HUES6 (cell line): Measurements from ENCODE around the gene EEF2KMT.
A peak's percentile ranks its signal among the peaks of the same experiment; 100 is the strongest.
"Not testable (repeated sequence)": the region's sequence is repeated elsewhere in the genome, so short reads cannot be mapped to it uniquely, and the experiment has no call there.

Experiments
- H3K27ac ChIP-seq: 2 replicates; pipeline ENCODE4 v1.7.0; 2013; ENCODE audit warnings: low read depth, mild to moderate bottlenecking, low read length, inconsistent platforms
- H3K27me3 ChIP-seq: 2 replicates; pipeline ENCODE4 v1.6.1; 2013; ENCODE audit warnings: low read length; ENCODE audit not compliant: control insufficient read depth, insufficient read depth
- H3K36me3 ChIP-seq: 2 replicates; pipeline ENCODE4 v1.6.1; 2013; ENCODE audit warnings: low read length; ENCODE audit not compliant: control insufficient read depth, insufficient read depth
- H3K4me1 ChIP-seq: 2 replicates; pipeline ENCODE4 v1.6.1; 2013; ENCODE audit warnings: low read length; ENCODE audit not compliant: control insufficient read depth, insufficient read depth
- H3K4me3 ChIP-seq: 2 replicates; pipeline ENCODE4 v1.5.1; 2013; ENCODE audit warnings: low read depth, low read length
- H3K9ac ChIP-seq: one replicate; pipeline ENCODE4 v1.6.1; 2013; ENCODE audit warnings: mild to moderate bottlenecking, low read length
- H3K9me3 ChIP-seq: 2 replicates; pipeline ENCODE4 v1.6.1; 2013; ENCODE audit warnings: low read depth, low read length; ENCODE audit not compliant: control insufficient read depth, insufficient read depth

EEF2KMT gene, protein sequence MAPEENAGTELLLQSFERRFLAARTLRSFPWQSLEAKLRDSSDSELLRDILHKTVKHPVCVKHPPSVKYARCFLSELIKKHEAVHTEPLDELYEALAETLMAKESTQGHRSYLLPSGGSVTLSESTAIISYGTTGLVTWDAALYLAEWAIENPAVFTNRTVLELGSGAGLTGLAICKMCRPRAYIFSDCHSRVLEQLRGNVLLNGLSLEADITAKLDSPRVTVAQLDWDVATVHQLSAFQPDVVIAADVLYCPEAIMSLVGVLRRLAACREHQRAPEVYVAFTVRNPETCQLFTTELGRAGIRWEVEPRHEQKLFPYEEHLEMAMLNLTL

GRCh38 chr16:5097470-5098220, at the start of gene EEF2KMT:
Gene EEF2KMT (minus strand): TSS chr16:5097795. CDS start chr16:5097739, 56 bp downstream.
- H3K9ac ChIP-seq, result peak within 1 kb of the TSS; percentile 86
- peak within 1 kb of the TSS; percentile 47; the same call in 1 of the 2 replicates for H3K27ac ChIP-seq
- H3K4me3 ChIP-seq, result peak within 1 kb of the TSS; percentile 84
- H3K27me3 ChIP-seq, H3K9me3 ChIP-seq, H3K4me1 ChIP-seq, H3K36me3 ChIP-seq: not testable (repeated sequence)

DNA sequence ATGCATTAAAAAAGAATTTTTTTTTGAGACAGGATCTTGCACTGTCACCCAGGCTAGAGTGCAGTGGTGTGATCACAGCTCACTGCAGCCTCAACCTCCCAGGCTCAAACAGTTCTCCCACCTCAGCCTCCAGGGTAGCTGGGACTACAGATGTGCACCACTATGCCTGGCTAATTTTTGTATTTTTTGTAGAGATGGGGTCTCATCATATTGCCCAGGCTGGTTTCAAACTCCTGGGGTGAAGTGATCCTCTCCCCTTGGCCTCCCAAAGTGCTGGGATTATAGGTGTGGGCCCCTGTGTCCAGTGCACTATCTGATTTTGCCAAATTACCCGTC, 47.0 kb upstream of the EEF2KMT start:
- not testable (repeated sequence) for H3K9me3 ChIP-seq, H3K4me1 ChIP-seq, H3K27me3 ChIP-seq, H3K4me3 ChIP-seq, H3K9ac ChIP-seq, H3K36me3 ChIP-seq, H3K27ac ChIP-seq

GRCh38 chr16:5143761-5144620, 46.4 kb upstream of the EEF2KMT start:
- Histone ChIP-seq H3K4me1 (no peaks in the 10 kb centered on the region), H3K9ac (no peak overlapping the region), H3K27ac (no peak overlapping the region), H3K27me3 (no peaks in the 10 kb centered on the region; the same call in 1 of the 2 replicates), H3K36me3 (no peaks in the 10 kb centered on the region), H3K4me3 (no peak overlapping the region), H3K9me3 (no peaks in the 10 kb centered on the region)

GRCh38 chr16:5140151-5140550, 42.6 kb upstream of the EEF2KMT start:
- H3K4me1 ChIP-seq, H3K27ac ChIP-seq, H3K36me3 ChIP-seq, H3K9ac ChIP-seq, H3K4me3 ChIP-seq, H3K9me3 ChIP-seq, H3K27me3 ChIP-seq: not testable (repeated sequence)

DNA sequence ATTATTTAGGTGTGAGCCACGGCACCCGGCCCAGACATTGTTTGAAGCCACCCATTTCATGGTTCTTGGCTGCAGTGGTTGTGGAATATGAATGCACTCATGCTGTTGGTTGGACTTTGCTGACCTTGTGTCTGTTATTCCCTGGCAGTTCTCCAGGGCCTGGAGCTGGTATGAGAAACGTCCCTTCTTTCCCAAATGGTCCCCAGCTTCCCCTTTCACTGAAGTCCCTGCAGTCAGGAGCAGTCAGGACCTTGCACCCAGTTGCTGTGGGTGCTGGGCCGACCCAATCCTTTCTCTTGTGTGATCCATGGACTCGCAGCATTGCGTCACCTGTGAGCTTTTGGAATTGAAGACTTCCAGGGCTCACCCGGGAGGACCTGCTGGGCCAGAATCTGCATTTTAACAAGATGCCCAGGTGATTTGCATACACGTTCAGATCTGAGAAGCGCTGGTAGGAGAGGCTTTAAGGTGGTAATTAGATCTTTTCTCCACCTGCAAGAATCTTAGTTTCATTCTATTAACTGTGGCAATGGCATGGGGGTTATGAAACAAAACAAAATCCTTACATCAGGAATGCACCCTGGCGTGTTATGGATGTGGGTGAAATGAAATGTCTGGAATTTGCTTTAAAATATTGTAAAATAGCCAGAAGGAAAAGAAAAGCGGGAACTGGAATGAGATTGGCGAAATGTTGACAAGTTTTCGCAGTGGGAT, 37.3 kb upstream of the EEF2KMT start:
- H3K9me3 ChIP-seq, H3K36me3 ChIP-seq, H3K4me3 ChIP-seq, H3K27me3 ChIP-seq: not testable (repeated sequence)
- Histone ChIP-seq H3K4me1 (peaks cover 10% of the 10 kb centered on the region), H3K9ac (peak overlapping the region; percentile 50), H3K27ac (peak overlapping the region; percentile 57)

- not testable (repeated sequence) for H3K4me3 ChIP-seq, H3K9ac ChIP-seq, H3K27me3 ChIP-seq, H3K9me3 ChIP-seq, H3K36me3 ChIP-seq, H3K27ac ChIP-seq
- peaks cover 10% of the 10 kb centered on the region for H3K4me1 ChIP-seq
Observed at GRCh38 chr16:5132915-5133600, 35.5 kb upstream of the EEF2KMT start.

DNA sequence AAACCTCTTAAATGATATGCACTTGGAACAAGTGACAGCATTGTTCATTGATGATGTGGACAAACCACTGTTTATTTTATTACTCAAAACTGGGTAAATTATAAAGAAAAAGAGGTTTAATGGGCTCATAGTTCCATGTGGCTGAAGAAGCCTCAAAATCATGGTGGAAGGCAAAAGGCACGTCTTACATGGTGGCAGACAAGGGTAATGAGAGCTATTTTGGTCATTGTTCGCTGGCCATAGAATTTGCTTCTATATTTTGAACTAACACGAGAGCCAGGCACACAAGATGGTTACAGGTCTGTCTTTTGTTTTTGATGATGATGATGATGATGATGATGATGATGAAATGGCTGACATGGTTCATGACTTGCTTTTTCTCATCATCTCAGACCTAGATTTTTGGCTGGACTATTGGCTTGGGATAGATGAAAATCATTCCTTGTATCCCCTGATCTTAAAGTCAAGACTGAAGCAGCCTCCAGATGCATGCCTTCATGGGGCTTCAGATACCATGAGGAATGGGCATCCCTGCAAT, 33.9 kb upstream of the EEF2KMT start:
- not testable (repeated sequence) for H3K9me3 ChIP-seq, H3K27ac ChIP-seq, H3K4me1 ChIP-seq, H3K9ac ChIP-seq, H3K4me3 ChIP-seq, H3K27me3 ChIP-seq, H3K36me3 ChIP-seq

DNA sequence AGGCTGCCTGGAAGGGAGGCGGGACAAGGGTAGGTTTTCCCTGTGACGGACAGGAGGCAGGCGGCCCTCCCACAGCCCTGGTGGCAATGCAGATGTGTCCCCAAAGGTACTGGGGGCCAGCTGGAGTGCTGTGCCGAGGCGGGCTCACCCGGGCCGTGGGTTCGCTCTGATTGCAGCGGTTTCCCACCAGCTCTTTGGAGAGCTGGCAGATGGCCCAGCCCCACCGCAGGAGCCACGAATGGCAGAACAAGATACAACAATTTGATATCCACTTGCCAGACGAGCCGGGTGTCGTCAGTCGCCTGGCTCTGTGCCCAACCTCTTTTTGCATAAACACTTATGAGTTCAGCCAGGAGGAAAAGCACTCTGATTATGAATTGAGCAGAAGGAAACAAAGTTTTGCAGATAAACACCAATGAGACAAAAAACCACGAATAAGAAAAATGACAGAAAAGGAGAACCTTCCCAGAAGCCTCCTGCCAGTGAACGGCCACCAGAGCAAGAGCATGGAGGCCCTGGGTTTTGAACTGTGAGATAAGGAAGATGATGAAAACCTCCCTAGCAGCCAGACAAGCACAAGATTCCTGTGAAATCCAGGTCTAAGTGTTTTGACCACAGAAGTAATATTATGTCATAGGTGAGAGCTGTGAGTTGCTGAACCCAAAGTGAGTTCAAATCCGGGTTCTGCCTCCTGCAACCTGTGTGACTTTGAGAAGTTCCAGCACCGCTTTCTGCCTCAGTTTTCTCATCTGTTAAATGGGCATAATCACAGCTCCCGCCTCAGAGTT, 19.9 kb upstream of the EEF2KMT start:
- not testable (repeated sequence) for H3K36me3 ChIP-seq, H3K9ac ChIP-seq, H3K27ac ChIP-seq, H3K27me3 ChIP-seq, H3K9me3 ChIP-seq, H3K4me1 ChIP-seq, H3K4me3 ChIP-seq

GRCh38 chr16:5116780-5117295, 19.2 kb upstream of the EEF2KMT start:
- not testable (repeated sequence) for H3K4me1 ChIP-seq, H3K36me3 ChIP-seq, H3K27me3 ChIP-seq, H3K9ac ChIP-seq, H3K27ac ChIP-seq, H3K4me3 ChIP-seq, H3K9me3 ChIP-seq
